ENCODE data around the gene POP4.

- TF ChIP-seq, protein P1, sequence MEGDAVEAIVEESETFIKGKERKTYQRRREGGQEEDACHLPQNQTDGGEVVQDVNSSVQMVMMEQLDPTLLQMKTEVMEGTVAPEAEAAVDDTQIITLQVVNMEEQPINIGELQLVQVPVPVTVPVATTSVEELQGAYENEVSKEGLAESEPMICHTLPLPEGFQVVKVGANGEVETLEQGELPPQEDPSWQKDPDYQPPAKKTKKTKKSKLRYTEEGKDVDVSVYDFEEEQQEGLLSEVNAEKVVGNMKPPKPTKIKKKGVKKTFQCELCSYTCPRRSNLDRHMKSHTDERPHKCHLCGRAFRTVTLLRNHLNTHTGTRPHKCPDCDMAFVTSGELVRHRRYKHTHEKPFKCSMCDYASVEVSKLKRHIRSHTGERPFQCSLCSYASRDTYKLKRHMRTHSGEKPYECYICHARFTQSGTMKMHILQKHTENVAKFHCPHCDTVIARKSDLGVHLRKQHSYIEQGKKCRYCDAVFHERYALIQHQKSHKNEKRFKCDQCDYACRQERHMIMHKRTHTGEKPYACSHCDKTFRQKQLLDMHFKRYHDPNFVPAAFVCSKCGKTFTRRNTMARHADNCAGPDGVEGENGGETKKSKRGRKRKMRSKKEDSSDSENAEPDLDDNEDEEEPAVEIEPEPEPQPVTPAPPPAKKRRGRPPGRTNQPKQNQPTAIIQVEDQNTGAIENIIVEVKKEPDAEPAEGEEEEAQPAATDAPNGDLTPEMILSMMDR (IDR thresholded peaks at IDR 0.05), result no peak
- no peak for TF ChIP-seq POLR2A (IDR thresholded peaks at IDR 0.05)
These were observed 9.9 kb upstream of the POP4 start for GRCh38 chr19:29596080-29596727.
